ENCODE data around the gene ESYT2.
"Not testable (repeated sequence)": the region's sequence is repeated elsewhere in the genome, so short reads cannot be mapped to it uniquely, and the experiment has no call there.

ESYT2 gene

GRCh38 chr7:158856883-158857668 lies 27.8 kb upstream of the ESYT2 start:
- DNase-seq (ENCODE audit: low read depth), result no peak

DNA sequence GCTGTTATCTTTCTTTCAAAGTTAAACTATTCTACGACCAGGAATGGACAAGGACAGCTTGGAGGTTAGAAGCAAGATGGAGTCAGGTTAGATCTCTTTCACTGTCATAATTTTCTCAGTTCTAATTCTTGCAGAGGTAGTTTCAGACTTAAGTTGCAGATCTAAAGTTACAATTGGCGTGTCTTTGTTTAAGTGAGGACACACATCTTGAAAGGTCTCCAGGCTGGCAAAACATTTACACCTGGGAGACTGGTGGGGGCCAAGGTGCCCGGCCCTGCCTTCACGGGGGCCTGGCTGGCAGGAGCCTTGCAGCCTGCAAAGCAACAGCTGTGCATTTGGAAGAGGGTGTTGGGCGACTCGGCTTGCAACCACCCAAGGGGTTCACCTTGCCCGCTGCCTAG lies 25.4 kb upstream of the ESYT2 start:
- DNase-seq (ENCODE audit: low read depth), result no peak

- no peak for DNase-seq (ENCODE audit: low read depth)
Observed at GRCh38 chr7:158850545-158851102, 21.3 kb upstream of the ESYT2 start.

- no peak for DNase-seq (ENCODE audit: low read depth)
Observed at GRCh38 chr7:158849768-158850544, 20.6 kb upstream of the ESYT2 start.

- DNase-seq (ENCODE audit: low read depth), result no peak
Observed at GRCh38 chr7:158849442-158849767, 20.1 kb upstream of the ESYT2 start.

DNA sequence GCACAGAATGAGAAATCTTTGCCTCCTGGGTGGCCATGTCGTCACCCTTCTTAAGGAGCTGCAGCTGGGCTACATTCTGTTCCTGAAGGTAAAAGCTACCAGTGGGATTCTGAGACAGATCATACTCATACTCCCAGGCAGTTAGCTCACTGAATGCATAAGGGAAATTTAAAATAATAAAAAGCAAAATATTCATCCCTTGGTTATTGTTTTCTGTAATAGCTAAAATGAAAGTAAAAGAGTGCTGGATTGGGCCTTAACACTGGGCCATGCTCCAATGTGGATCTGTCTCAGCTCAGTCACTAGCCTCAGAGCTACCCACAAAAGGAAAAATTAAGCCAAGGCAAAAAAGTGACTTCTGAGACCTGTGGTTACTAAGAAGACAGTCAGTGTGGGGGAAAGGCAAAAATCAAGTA lies 18.1 kb upstream of the ESYT2 start:
- no peak for DNase-seq (ENCODE audit: low read depth)

GRCh38 chr7:158846304-158846703 lies 17.0 kb upstream of the ESYT2 start:
- DNase-seq (ENCODE audit: low read depth), result no peak

GRCh38 chr7:158843771-158844170 lies 14.5 kb upstream of the ESYT2 start:
- DNase-seq (ENCODE audit: low read depth), result no peak

GRCh38 chr7:158842486-158842885 lies 13.2 kb upstream of the ESYT2 start:
- no peak for DNase-seq (ENCODE audit: low read depth)

DNA sequence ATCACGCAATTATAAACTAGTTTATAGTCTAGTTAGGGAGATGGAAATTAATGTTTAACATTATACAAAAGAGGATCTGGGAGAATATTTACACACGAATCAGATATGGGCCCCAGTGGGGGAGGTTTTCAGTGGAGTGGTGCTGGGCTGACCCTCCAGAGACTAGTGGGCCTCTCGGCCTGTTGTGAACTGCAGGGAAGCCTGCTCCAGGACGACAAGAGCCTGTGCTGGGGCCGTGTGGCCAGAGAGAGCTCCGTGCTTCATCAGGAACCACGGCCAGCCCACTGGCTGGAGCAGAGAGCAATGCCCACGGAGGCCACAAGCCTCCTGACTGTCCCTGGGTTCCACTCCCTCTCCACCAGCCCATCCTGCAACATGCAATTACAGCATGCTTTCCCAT lies 11.3 kb upstream of the ESYT2 start:
- DNase-seq (ENCODE audit: low read depth), result no peak

DNA sequence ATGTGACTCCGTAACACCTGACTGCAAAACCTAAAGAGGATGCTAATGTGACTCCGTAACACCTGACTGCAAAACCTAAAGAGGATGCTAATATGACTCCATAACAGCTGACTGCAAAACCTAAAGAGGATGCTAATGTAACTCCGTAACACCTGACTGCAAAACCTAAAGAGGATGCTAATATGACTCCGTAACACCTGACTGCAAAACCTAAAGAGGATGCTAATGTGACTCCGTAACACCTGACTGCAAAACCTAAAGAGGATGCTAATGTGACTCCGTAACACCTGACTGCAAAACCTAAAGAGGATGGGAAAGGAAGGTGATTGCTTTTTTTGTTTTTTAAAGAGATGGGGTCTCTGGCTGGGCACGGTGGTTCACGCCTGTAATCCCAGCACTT lies 9.9 kb upstream of the ESYT2 start:
- not testable (repeated sequence) for DNase-seq (ENCODE audit: low read depth)

DNA sequence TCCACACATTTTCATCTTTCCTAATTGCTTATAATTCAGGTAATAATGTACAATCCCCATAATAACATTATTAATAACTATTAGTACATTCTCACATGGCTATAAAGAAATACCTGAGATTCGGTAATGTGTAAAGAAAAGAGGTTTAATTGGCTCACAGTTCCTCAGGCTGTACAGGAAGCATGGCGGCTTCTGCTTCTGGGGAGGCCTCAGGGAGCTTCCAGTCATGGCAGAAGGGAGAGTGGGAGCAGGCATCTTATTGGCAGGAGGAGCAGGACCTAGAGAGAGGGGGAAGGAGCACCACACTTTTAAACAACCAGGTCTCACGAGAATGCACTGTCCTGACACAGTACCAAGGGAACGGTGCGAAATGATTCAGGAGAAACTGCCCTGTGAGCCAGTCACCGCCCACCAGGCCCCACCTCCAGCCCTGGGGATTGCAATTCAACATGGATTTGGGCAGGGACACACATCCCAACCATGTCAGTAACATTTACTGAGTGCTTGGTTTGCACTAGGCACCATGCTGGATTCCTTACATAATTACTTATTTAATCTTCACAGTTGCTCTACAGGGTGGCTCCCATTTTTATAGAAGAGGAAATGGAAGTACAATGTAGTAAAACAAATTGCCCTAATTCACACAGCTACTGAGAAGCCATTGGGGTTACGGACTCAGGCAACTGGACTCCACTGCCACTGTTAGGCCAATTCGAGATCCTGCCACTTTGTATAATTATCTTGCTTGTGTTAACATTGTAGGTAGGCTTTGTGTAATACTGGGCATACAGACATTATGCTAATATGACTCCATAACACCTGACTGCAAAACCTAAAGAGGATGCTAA lies 8.7 kb upstream of the ESYT2 start:
- DNase-seq (ENCODE audit: low read depth), result no peak

- no peak for DNase-seq (ENCODE audit: low read depth)
Observed at GRCh38 chr7:158836692-158837091, 7.4 kb upstream of the ESYT2 start.

DNA sequence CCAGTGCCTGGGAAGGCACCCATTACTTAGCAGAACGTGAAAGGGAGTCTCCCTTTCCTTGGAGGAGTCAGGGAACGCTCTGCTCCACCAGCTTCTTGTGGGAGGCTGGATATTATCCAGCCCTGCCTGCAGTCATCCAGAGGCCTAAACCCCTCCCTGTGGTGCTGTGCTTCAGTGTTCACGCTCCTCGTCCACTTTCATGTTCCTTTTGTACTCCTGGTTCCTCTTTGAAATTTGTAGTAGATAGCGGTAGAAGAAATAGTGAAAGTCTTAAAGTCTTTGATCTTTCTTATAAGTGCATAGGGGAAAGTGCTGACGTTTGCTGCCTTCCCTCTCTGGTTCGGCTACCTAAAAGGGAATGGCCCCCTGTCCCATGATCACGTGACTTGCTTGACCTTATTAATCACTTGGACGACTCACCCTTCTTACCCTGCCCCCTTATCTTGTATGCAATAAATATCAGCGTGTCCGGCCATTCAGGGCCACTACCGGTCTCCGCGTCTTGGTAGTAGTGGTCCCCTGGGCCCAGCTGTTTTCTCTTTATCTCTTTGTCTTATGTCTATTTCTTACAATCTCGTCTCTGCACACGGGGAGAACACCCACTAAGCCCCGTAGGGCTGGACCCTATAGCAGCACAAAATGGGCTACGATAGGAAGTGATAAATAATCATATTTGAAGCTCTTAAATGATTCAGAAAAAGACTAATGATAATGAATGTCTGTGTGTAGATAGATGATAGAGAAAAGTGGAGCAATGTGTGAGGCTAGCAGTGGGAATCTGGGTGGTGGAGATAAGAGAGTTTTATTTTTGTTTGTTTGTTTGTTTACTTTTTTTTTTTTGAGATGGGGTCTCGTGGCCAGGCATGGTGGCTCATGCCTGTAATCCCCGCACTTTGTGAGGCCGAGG lies 5.8 kb upstream of the ESYT2 start:
- DNase-seq (ENCODE audit: low read depth), result no peak

DNA sequence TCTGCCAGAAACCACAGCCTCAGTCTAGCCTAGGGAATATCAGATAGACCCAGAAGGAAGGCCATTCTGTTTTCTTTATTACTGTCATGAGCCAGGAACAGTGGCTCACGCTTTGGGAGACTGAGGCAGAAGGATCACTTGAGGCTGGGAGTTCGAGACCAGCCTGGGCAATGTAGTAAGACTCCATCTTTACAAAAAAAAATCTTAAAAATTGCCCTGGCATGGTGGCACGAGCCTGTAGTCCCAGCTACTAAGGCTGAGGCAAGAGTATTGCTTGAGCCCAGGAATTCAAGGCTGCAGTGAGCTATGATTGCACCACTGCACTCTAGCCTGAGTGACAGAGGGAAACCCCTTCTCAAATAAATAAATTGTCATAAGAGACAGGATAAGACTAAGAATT lies 3.7 kb upstream of the ESYT2 start:
- DNase-seq (ENCODE audit: low read depth), result no peak

DNA sequence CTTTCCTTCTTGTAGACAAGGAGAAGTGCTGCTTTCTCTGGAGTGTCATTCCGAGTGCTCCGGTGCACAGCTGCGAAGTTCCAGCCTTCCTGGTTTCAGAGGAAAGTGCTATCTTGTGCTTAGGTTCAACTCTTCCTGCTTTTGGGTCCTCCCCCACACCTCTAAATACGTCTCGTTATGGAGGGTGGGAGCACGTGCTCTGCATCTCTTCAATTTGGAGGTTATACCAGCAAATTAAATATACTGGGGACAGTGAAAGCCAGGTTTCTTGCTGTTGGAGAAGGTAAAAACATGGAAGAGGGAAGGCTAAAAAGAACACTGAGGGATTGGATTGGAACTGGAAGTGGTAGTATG lies 2.4 kb upstream of the ESYT2 start:
- no peak for DNase-seq (ENCODE audit: low read depth)

GRCh38 chr7:158830211-158830723 lies 958 bp upstream of the ESYT2 start:
- no peak for DNase-seq (ENCODE audit: low read depth)

DNA sequence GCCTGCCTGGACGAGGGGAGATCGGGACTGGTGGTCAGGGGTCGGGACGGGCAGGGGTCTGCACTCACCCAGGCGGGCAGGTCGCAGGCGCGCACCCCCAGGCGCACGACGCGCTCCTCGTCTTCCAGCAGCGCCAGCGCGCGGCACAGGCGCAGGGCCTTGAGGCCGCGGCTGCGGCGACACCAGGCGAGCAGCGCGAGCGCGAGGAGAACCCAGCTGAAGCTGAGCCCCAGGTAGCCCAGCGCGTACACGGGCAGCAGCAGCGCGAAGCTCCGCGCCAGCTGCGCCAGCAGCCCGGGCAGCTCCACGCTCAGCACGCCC lies 328 bp downstream of the ESYT2 start:
- no peak for DNase-seq (ENCODE audit: low read depth)

GRCh38 chr7:158828133-158829020 lies 932 bp downstream of the ESYT2 start:
- DNase-seq (ENCODE audit: low read depth), result no peak

DNA sequence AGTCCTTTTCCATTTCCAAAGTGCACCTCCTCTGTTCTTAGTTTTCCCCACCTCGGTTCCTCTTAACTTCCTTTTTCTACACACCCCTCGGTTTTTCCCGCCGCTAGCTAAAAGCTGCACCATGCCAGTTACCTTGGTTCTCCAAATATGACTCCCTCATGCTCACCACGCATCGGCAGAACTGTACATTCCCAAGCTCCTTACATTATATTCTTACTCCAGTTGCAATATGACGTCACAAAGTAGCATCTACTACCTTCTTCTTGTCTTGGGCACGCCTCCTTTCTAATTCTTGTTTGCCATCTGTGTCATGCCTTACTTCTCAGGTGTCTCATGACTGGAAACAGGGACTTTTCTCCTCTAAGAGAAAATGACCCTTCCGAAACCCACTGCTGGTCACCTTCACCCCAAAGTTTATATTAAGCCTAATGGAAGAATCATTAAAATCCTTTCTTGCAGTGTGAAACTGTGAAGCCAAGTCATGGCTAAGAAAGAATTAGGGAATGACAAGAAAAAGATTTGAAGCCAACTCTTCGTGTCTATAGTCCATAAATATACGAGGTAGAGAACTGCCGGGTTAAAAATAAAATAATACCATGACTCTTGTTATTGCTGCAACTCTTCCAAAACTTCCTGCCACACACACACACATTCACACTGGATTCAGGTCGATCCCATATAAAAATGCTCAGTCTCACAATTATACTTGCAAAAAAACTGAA lies 1.7 kb downstream of the ESYT2 start:
- DNase-seq (ENCODE audit: low read depth), result no peak

Data from activated T-cell treated with anti-CD3 and anti-CD28 coated beads for 24 hours (primary cell).